ENCODE measurements around the gene ADAMTS9. TPM values are rescaled to one million over a fixed set of nuclear protein-coding genes. Genes with fewer than 3 reads are reported as not detected.
A peak's percentile ranks its signal among the peaks of the same experiment; 100 is the strongest.

Gene ADAMTS9
- total and polyA plus RNA-seq, 7 donors, result 6.7 to 65.8 (median 16.1) TPM

DNA sequence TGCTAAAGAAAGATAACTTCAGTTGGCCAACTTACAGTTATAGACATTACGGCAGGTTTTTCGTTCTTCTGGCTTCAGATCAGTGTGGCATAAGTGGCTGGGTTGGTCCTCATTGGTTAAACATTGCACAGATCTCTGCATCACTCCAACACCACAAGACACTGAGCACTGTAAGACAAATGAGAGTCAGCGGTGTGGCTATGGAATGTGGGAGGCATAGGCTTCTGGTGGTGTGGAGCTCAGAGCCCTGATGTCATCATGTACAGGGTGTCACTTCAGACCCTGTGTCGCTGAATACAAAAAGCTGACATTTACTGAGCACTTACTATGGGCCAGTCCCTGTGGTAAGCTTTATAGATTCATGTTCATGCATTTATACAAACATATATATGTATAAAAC is 146.0 kb downstream of the ADAMTS9 start:
- TF ChIP-seq, protein P1, sequence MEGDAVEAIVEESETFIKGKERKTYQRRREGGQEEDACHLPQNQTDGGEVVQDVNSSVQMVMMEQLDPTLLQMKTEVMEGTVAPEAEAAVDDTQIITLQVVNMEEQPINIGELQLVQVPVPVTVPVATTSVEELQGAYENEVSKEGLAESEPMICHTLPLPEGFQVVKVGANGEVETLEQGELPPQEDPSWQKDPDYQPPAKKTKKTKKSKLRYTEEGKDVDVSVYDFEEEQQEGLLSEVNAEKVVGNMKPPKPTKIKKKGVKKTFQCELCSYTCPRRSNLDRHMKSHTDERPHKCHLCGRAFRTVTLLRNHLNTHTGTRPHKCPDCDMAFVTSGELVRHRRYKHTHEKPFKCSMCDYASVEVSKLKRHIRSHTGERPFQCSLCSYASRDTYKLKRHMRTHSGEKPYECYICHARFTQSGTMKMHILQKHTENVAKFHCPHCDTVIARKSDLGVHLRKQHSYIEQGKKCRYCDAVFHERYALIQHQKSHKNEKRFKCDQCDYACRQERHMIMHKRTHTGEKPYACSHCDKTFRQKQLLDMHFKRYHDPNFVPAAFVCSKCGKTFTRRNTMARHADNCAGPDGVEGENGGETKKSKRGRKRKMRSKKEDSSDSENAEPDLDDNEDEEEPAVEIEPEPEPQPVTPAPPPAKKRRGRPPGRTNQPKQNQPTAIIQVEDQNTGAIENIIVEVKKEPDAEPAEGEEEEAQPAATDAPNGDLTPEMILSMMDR (IDR thresholded peaks at IDR 0.05), result no peak
- H3K27me3 ChIP-seq (ENCODE audit: insufficient read depth in 3 of 3, low read length in 2 of 3), result no peaks in the 10 kb centered on the region
- H3K9me3 ChIP-seq, result no peaks in the 10 kb centered on the region
- peaks cover 14% of the 10 kb centered on the region for H3K4me1 ChIP-seq
- peaks cover 11 to 68% of the 10 kb centered on the region in 2 donors for H3K36me3 ChIP-seq (ENCODE audit: insufficient read depth in 1 of 2, low read depth in 1 of 2)
- no peak for ATAC-seq
- DNase-seq, result no peak
- intact Hi-C loops (cut with DNase I), result no loop called here
- H3K4me3 ChIP-seq, result no peak overlapping the region
- no peak overlapping the region for H3K27ac ChIP-seq
- WGBS, 3 donors, result 97 to 98% (median 97%) methylated on average over 4 of the region's 4 CpGs

DNA sequence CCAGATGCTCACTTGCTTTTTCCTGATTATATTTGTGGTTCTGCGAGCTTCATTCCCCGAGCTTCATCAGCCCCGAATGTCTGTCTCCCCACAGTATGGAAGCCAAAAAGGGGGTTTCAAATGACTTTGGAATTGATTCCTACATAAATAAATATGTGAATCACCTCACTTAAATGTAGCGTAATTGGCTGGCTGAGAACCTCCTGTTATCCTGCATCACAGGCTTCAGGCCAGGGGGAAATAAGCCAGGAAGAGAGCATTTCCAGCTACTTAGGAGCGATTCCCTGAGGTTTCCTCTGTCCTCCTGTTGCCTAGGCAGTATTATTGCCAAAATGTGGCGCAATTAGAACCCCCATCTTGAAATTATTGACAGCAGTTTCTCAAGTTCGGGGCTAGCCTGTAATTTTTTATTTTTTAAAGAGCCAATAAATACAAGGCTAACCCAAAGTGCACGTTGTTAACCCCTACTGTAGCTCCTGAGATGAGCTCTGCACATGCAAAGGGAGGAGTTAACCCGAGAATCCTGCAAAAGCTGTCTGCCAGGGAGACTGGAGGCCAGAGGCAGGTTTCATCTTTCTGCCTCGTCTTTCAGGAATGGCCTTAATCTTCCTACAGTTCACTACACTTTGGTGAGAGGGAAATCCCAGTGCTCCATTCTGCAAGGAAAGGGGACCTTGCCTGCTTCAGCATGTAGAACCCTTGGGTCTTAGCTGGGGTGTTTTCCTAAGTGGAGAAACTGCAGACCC is 148.2 kb downstream of the ADAMTS9 start:
- WGBS, 3 donors, result 13 to 26% (median 26%) methylated on average over 10 of the region's 10 CpGs
- peaks cover 13 to 64% of the 10 kb centered on the region in 2 donors for H3K36me3 ChIP-seq (ENCODE audit: insufficient read depth in 1 of 2, low read depth in 1 of 2)
- TF ChIP-seq, protein P1 (IDR thresholded peaks at IDR 0.05), result no peak
- intact Hi-C loops (cut with DNase I), result no loop called here
- ATAC-seq, result peak in 3 of 4 donors; percentile 39 to 86 (median 68)
- peaks cover 14% of the 10 kb centered on the region for H3K4me1 ChIP-seq
- H3K27ac ChIP-seq, result no peak overlapping the region
- H3K9me3 ChIP-seq, result no peaks in the 10 kb centered on the region
- peak in 1 of 2 donors; percentile 36 for DNase-seq
- no peaks in the 10 kb centered on the region for H3K27me3 ChIP-seq (ENCODE audit: insufficient read depth in 3 of 3, low read length in 2 of 3)
- H3K4me3 ChIP-seq, result no peak overlapping the region

DNA sequence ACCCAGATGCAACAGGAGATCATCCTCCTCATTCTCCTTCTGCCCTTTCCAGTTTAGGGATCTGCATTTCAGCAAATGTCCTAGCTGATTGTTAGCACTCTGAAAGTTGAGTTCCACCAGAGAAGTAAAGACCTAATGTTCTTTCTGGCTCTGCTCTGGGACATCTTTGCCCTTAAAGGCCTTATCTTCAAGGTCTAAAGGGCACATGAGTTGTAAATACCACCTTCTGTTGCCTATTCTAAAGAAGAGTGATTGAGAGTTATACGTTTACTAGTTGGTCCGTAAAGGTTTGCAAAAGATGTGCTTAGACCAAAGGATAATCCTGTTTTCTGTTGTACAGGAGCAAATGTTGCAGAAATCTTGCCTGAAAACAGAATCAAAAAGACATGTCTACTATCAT is 151.6 kb downstream of the ADAMTS9 start:
- no peak overlapping the region for H3K27ac ChIP-seq
- 94 to 99% (median 95%) methylated on average over 2 of the region's 2 CpGs for WGBS, 3 donors
- DNase-seq, result no peak
- no peak overlapping the region for H3K4me3 ChIP-seq
- no peaks in the 10 kb centered on the region for H3K9me3 ChIP-seq
- ATAC-seq, result no peak
- peaks cover 14% of the 10 kb centered on the region for H3K4me1 ChIP-seq
- H3K36me3 ChIP-seq (ENCODE audit: insufficient read depth in 1 of 2, low read depth in 1 of 2), result peaks cover 13 to 71% of the 10 kb centered on the region in 2 donors
- intact Hi-C loops (cut with DNase I), result loop anchor here in 1 of 2 donors (2.0 kb wide), 1 partner anchor 151 kb away; the partner anchor contains the start of gene ADAMTS9
- TF ChIP-seq, protein P1 (IDR thresholded peaks at IDR 0.05), result no peak
- H3K27me3 ChIP-seq (ENCODE audit: insufficient read depth in 3 of 3, low read length in 2 of 3), result no peaks in the 10 kb centered on the region

DNA sequence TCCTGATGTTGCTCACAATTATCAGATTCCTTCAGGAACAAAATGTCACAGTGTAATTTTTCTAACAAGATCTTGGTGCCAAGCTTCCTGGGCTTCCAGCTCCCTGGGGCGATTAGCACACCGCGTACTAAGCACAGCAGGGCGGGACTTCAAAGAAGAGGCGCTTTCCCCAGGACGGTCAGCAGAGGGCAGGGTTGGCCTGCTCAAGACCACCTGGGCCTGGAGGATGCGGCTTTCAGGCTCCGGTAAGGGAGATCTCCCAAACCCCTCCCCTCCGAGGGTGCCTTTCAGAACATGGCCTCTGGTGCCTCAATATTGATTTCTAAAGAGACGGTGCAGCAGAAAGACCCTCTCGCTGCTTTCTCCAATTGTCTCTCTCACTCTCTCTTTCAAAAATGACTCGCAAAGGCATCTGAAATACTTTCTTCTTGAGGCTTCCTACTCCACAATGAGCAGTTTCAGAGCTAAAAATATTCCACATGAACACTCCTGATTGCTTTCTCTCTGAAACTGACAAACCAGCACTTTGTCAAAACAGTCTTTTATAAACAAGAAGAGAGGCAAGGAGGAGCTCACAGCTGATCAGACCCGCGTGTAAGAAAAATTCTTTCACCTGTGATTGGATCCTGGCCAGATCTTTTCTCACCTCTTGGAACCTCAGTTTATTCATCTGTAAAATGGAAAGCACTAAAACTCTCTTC is 154.0 kb downstream of the ADAMTS9 start:
- peaks cover 13 to 56% of the 10 kb centered on the region in 2 donors for H3K36me3 ChIP-seq (ENCODE audit: insufficient read depth in 1 of 2, low read depth in 1 of 2)
- ATAC-seq, result peak; percentile 97 to 98 (median 98)
- no peaks in the 10 kb centered on the region for H3K4me1 ChIP-seq
- no peak overlapping the region for H3K27ac ChIP-seq
- H3K4me3 ChIP-seq, result peak overlapping the region; percentile 13
- WGBS, 3 donors, result 16 to 23% (median 18%) methylated on average over 14 of the region's 14 CpGs
- intact Hi-C loops (cut with DNase I), result loop anchor here (2.0 to 5.0 kb wide), 7 partner anchors 79 to 879 kb away; partner anchors contain the start of gene ADAMTS9 (in 1 of the 2)
- no peaks in the 10 kb centered on the region for H3K9me3 ChIP-seq
- TF ChIP-seq, protein P1 (IDR thresholded peaks at IDR 0.05), result peak; percentile 90
- H3K27me3 ChIP-seq (ENCODE audit: insufficient read depth in 3 of 3, low read length in 2 of 3), result no peaks in the 10 kb centered on the region
- peak; percentile 82 to 93 for DNase-seq
